ENCODE measurements around the gene SMIM43. TPM values are rescaled to one million over a fixed set of nuclear protein-coding genes. Genes with fewer than 3 reads are reported as not detected.

The SMIM43 gene
- total and polyA plus RNA-seq, 2 of the 8 experiments (the other 6 are each of a cell fraction or from before 2014, with no cell fraction given) = 0.50 to 0.94 TPM

DNA sequence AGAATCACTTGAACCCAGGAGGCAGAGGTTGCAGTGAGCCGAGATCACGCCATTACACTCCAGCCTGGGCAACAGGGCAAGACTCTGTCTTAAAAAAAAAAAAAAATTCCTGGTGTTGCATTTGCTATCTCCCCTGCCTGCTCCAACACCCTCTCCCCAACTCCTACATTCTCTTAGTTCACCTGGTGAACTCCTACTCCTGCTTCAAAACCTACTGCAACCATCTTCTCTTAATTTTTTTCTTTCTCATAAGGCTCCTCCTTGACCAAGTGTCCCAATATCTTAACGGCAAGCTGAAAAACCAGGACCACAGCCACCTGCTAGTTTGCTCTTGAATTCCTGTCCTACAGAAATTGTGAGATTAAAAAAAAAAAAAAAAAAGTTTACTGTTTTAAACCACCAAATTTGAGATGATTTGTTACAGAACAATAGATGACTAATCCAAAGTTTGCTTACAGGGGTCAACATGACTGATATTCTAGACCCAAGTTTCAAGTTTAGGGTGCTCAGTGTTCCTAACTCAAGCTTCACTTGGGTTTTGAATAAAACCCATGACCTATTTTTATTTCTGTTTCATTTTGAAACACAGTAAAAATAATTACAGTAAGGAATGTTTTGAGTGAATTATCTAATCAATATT lies 55.1 kb downstream of the SMIM43 start:
- no peak overlapping the region for H2AFZ ChIP-seq (ENCODE audit: low read length)
- 97% methylated on average over 3 of the region's 3 CpGs; no CpG with 5 or more reads in 1 of the 2 experiments for WGBS, 2 experiments (ENCODE audit: extremely low coverage in 1 of 2, insufficient coverage in 1 of 2, insufficient read length in 1 of 2, insufficient replicate concordance in 2 of 2, low coverage in 1 of 2, low lambda C conversion rate in 2 of 2, missing lambda C conversion rate in 1 of 2)
- no peak overlapping the region for H3K23ac ChIP-seq (ENCODE audit: insufficient read length)
- peaks cover 5 to 10% (median 7%) of the 10 kb centered on the region in 4 experiments; a peak in 5 of 7 replicates for H3K4me1 ChIP-seq (replicated peaks in 1 of 4; ENCODE audit: control insufficient read depth in 3 of 4, insufficient read depth in 4 of 4, low read length in 3 of 4)
- H4K20me1 ChIP-seq (replicated peaks in 1 of 2; ENCODE audit: control insufficient read depth in 1 of 2, insufficient read depth in 2 of 2, low read length in 2 of 2) = no peaks in the 10 kb centered on the region
- H2BK12ac ChIP-seq (ENCODE audit: low read depth, low read length) = no peak overlapping the region
- H3K56ac ChIP-seq (replicated peaks; ENCODE audit: insufficient read length, low read depth, low read length) = no peak overlapping the region
- no peaks in the 10 kb centered on the region for H3K79me2 ChIP-seq (ENCODE audit: control insufficient read depth in 1 of 2, insufficient read depth in 2 of 2, low read length in 2 of 2)
- CTCF ChIA-PET (ENCODE audit: partially characterized antibody) = interaction anchor here (3.8 kb wide), 1 partner anchor 15 kb away, joined by 16 read pairs; no protein-coding TSS in a partner anchor
- no peak overlapping the region for H3K27ac ChIP-seq (ENCODE audit: low read depth, low read length)
- H3K18ac ChIP-seq (ENCODE audit: extremely low read depth, low read length) = no peak overlapping the region
- no peak overlapping the region for H3K4me2 ChIP-seq (ENCODE audit: insufficient read depth in 1 of 2, low read depth in 2 of 2, low read length in 2 of 2)
- POLR2A ChIA-PET (ENCODE audit: partially characterized antibody) = interaction anchor here (1.2 kb wide), 1 partner anchor 14 kb away, joined by 3 read pairs; no protein-coding TSS in a partner anchor
- H3K79me1 ChIP-seq (ENCODE audit: low read depth, low read length) = no peaks in the 10 kb centered on the region
- H2BK5ac ChIP-seq (ENCODE audit: low read depth, low read length) = no peak overlapping the region
- H2BK15ac ChIP-seq (ENCODE audit: low read length) = no peak overlapping the region
- no peak overlapping the region for H3K9ac ChIP-seq (replicated peaks in 1 of 4; ENCODE audit: extremely low read depth in 1 of 4, low read depth in 3 of 4, low read length in 3 of 4)
- H3K23me2 ChIP-seq (ENCODE audit: low read depth, low read length) = no peaks in the 10 kb centered on the region
- no peak overlapping the region for H3K4ac ChIP-seq (replicated peaks; ENCODE audit: insufficient read length, low read depth, low read length)
- no peaks in the 10 kb centered on the region for H3K9me3 ChIP-seq (ENCODE audit: insufficient read depth in 2 of 2, low read depth in 1 of 2, low read length in 1 of 2)
- H3K36me3 ChIP-seq (ENCODE audit: control insufficient read depth in 2 of 4, insufficient read depth in 4 of 4, low read length in 3 of 4) = no peaks in the 10 kb centered on the region
- no peak overlapping the region for H3K4me3 ChIP-seq (ENCODE audit: extremely low read depth in 1 of 4, insufficient read depth in 2 of 4, low read depth in 3 of 4, low read length in 4 of 4)
- no peak overlapping the region for H4K5ac ChIP-seq (ENCODE audit: insufficient read length, low read depth, low read length)
- no peak overlapping the region for H4K8ac ChIP-seq (ENCODE audit: extremely low read depth, insufficient read depth, low read length)
- H3K27me3 ChIP-seq (replicated peaks in 1 of 4; ENCODE audit: control insufficient read depth in 3 of 4, extremely low read depth in 1 of 4, insufficient read depth in 3 of 4, low read length in 3 of 4) = no peaks in the 10 kb centered on the region
- H2BK120ac ChIP-seq (replicated peaks; ENCODE audit: low read depth, low read length) = no peak overlapping the region
- TF ChIP-seq POLR2A (IDR thresholded peaks at IDR 0.05; ENCODE audit: control extremely low read depth in 1 of 2, low read depth in 2 of 2, low read length in 2 of 2) (no peak), SIX5 (IDR thresholded peaks at IDR 0.05; ENCODE audit: low read depth, low read length) (no peak), HDAC2 (IDR thresholded peaks at IDR 0.05; ENCODE audit: borderline replicate concordance in 1 of 2, low read depth in 2 of 2, low read length in 2 of 2) (no peak), RXRA (IDR thresholded peaks at IDR 0.05; ENCODE audit: insufficient read depth, low read depth, low read length) (no peak), KDM5A (IDR thresholded peaks at IDR 0.05; ENCODE audit: low read length) (no peak), RBBP5 (IDR thresholded peaks at IDR 0.05; ENCODE audit: borderline replicate concordance, low read depth, low read length) (no peak), BCL11A (IDR thresholded peaks at IDR 0.05; ENCODE audit: low read depth in 2 of 2, low read length in 2 of 2) (no peak)
- TF ChIP-seq, protein P1, sequence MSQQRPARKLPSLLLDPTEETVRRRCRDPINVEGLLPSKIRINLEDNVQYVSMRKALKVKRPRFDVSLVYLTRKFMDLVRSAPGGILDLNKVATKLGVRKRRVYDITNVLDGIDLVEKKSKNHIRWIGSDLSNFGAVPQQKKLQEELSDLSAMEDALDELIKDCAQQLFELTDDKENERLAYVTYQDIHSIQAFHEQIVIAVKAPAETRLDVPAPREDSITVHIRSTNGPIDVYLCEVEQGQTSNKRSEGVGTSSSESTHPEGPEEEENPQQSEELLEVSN (IDR thresholded peaks at IDR 0.05) = no peak
- H2BK20ac ChIP-seq (ENCODE audit: low read length) = no peak overlapping the region
- no peak overlapping the region for H4K91ac ChIP-seq (replicated peaks; ENCODE audit: insufficient read length, low read length)
- no peak overlapping the region for H3K14ac ChIP-seq (ENCODE audit: insufficient read length)
- no peak for FAIRE-seq
- no peak overlapping the region for H2AK5ac ChIP-seq (ENCODE audit: low read depth, low read length)
- DNase-seq (ENCODE audit: low read depth in 1 of 2, low spot score in 2 of 2) = no peak

Data from H1 (cell line).